Fibroblast of upper back skin (primary cell): ENCODE results near the gene RASAL3.
"Not testable (repeated sequence)": the region's sequence is repeated elsewhere in the genome, so short reads cannot be mapped to it uniquely, and the experiment has no call there.

Experiments used
- DNase-seq: peaks from one replicate; pipeline ENCODE4 v3.0.0-alpha.2; 2013

The RASAL3 gene

GRCh38 chr19:15464394-15465385 lies at the start of gene RASAL3:
Gene RASAL3 (minus strand): TSS chr19:15464544. CDS start chr19:15464358, 186 bp downstream.
- DNase-seq = no peak

- DNase-seq = no peak
Observed at GRCh38 chr19:15511671-15512424, 47.5 kb upstream of the RASAL3 start.

GRCh38 chr19:15508035-15508710 lies 43.8 kb upstream of the RASAL3 start, which contains the start of gene CYP4F22:
Gene CYP4F22 (plus strand): TSS chr19:15508525. CDS start chr19:15525337, 16,812 bp downstream.
- no peak for DNase-seq

GRCh38 chr19:15507068-15508034 lies 43.0 kb upstream of the RASAL3 start:
- no peak for DNase-seq

GRCh38 chr19:15506074-15506571 lies 41.8 kb upstream of the RASAL3 start:
- DNase-seq = no peak

GRCh38 chr19:15502264-15502663 lies 37.9 kb upstream of the RASAL3 start:
- DNase-seq = no peak

- DNase-seq = no peak
Observed at GRCh38 chr19:15501596-15501995, 37.3 kb upstream of the RASAL3 start.

GRCh38 chr19:15498910-15499309 lies 34.6 kb upstream of the RASAL3 start:
- DNase-seq = no peak

- DNase-seq = no peak
Observed at GRCh38 chr19:15498156-15498858, 34.0 kb upstream of the RASAL3 start.

- no peak for DNase-seq
Observed at GRCh38 chr19:15495151-15495550, 30.8 kb upstream of the RASAL3 start.

GRCh38 chr19:15488489-15489226 lies 24.3 kb upstream of the RASAL3 start:
- no peak for DNase-seq

- no peak for DNase-seq
Observed at GRCh38 chr19:15487038-15487437, 22.7 kb upstream of the RASAL3 start.

- not testable (repeated sequence) for DNase-seq
Observed at GRCh38 chr19:15485768-15486167, 21.4 kb upstream of the RASAL3 start.

- DNase-seq = not testable (repeated sequence)
Observed at GRCh38 chr19:15480996-15481395, 16.7 kb upstream of the RASAL3 start.

GRCh38 chr19:15479391-15480345 lies 15.3 kb upstream of the RASAL3 start, which contains the start of gene PGLYRP2:
Gene PGLYRP2 (minus strand): TSS chr19:15479501. CDS start chr19:15479371, 130 bp downstream.
- no peak for DNase-seq

GRCh38 chr19:15476325-15476724 lies 12.0 kb upstream of the RASAL3 start:
- no peak for DNase-seq

- DNase-seq = no peak
Observed at GRCh38 chr19:15475611-15476010, 11.3 kb upstream of the RASAL3 start.

- no peak for DNase-seq
Observed at GRCh38 chr19:15475169-15475568, 10.8 kb upstream of the RASAL3 start.

GRCh38 chr19:15473821-15474220 lies 9.5 kb upstream of the RASAL3 start:
- DNase-seq = not testable (repeated sequence)
